Stimulated activated CD8-positive, alpha-beta memory T cell treated with anti-CD3 and anti-CD28 coated beads, Interleukin-2, amount 100 ng/mL, for 48 hours (primary cell): ENCODE data around the gene BAZ2B.

Experiments
- DNase-seq, 2 donors: peaks; one replicate each; pipeline ENCODE4 v3.0.0-alpha.2; 2020; ENCODE audit warnings: low read depth in 2 of 2

The BAZ2B gene

DNA sequence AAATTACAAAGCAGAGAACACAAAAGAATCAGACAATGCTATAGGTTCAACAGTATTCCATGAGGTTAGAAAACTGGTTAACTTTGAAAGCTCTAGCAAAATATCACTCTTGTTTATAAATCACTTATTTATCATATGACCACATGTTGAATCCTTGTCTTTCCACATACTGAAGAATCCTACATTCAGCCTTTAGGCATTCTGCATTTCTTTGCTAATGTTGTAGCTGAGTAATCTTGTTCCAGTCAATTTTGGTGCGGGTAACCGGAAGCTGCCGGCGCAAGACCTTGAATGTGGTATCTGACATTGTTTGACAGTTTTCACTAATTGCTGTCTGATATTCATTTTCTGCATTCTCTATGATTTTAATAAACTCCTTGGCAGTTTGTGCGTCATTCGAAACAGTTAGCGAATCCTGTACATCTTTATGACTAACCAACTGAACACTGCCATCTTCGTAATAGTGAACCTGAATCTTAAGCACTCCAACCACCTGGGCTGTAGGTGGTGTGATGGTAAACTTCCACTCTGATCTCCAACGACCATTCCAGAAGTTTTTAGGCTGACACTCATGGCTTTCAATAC, 154.1 kb downstream of the BAZ2B start:
- no peak for DNase-seq

GRCh38 chr2:159461076-159461475, 155.3 kb downstream of the BAZ2B start:
- no peak for DNase-seq

DNA sequence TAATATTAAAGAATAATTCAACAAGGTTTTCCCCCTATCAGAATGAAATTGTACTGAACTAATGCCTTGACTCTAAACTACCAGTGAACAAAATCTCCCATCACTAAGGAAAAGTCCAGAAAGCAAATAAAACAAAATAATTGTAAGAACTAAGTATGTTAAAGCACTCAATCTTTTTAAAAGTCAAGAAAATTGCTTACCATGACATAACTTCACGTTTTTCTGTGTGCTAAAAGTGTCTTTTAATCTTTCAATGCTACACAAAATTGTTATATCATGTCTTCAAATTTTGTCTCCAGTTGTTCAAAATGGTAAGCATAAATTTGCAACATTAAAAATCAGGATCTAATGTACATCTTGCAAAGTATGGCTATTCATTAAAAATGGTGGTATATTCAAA, 156.1 kb downstream of the BAZ2B start:
- no peak for DNase-seq

GRCh38 chr2:159459279-159459678, 157.1 kb downstream of the BAZ2B start:
- DNase-seq: no peak

GRCh38 chr2:159457589-159457988, 158.8 kb downstream of the BAZ2B start:
- no peak for DNase-seq

DNA sequence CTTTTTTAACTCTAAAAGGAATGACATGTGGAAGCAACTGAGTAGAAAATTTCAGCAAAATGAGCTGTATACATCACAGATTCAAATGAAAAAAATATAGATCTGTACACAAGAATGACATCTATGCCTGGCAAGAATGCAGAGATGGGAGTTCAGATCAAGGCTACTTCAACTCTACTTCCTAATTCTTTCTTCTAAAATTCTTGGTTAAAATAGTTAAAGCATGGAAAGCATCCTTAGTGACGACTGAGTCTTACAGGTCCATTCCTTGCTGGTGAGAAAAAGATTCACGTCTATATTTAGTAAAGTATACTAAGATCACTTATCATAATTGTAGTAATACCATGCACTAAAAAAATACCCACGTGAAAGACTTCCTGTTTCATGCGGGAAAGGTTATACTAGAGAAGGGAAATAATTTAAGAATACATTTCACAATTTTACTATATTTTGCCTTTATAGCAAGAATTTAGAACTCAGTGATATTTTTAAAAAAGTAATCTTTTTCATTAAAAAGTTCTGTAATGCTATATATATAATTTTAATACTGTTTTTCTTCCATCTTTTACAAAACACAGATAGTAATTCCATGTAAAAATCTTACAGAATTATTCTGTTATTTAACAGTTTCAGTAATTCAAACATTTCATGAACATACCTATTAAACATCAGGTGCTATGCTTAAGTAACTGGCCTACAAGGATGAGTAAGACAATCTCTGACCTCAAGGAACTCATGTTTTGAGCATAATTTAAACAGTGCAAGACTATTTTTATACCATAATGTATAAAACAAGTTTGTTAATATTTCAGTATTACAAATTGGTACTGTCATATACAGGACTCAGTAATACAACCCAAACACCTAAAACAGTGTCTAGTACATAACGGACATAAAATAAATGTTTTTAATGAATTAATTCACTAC, 159.6 kb downstream of the BAZ2B start:
- no peak for DNase-seq

DNA sequence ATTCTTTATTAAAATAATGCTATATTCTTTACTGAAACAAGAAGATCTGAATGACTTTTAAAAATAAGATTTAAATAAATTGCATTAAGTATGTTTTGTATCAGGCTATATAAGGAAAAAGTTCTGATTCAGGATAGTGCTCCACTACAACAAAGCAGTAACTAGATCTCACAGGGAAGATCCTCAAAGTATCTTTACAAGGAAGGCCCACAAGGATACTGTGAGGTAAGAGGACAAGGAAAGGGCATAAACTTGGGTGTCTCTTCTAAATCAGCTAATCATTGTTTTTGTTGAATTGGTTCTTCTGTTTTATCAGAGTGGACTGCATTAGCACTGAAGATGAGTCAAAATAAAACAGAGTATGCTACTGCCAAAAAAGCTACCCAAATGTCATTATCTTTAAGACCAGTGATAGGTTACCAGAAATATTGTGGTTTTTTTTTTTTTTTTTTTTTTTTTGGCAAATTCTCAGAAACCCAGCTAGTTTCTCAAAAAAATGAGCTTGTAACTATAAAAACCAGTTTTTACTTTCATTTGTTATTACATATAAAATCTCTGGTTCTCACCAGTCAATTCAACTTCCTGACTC, 160.9 kb downstream of the BAZ2B start:
- DNase-seq: no peak

- no peak for DNase-seq
Observed at GRCh38 chr2:159454185-159454584, 162.2 kb downstream of the BAZ2B start.

GRCh38 chr2:159450180-159450579, 166.2 kb downstream of the BAZ2B start:
- no peak for DNase-seq

GRCh38 chr2:159449504-159450124, 166.7 kb downstream of the BAZ2B start:
- DNase-seq: no peak

DNA sequence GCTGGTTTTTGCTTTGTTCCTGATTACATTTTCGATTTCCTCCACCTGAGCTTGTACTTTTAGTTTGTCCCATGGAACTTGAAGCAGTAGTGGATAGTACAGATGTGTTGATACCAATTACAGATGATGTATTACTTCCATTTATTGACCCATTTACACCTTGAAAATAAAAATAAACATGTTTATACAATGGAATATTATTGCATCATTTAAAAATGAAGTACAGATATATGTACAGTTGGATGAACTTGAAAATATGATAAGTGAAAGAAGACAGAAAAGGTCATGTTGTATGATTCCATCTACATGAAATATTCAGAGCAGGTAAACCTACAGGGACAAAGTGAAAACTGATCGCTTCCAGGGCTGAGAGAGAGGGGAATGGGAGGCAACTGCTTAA, 169.5 kb downstream of the BAZ2B start:
- no peak for DNase-seq

- no peak for DNase-seq
Observed at GRCh38 chr2:159446201-159446600, 170.1 kb downstream of the BAZ2B start.

GRCh38 chr2:159445307-159445706, 171.0 kb downstream of the BAZ2B start:
- no peak for DNase-seq

DNA sequence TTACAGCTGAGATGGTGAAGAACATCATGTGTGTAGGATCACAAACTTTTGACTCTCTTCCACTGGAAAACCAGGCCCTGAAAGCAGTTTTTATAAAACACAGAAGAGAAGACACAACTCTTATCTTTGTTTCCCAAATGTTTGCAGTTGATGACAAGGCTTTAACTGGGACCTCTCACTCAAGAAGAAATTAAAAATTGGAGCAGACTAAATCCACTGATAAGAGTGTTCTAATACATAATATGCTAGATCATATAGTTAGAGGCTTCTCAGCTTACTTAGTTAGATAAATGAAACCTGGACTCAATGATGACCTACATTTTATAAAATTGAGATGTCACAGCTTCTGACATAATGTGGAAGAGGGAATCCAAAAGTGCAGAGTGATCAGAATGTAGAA, 171.6 kb downstream of the BAZ2B start:
- DNase-seq: no peak

DNA sequence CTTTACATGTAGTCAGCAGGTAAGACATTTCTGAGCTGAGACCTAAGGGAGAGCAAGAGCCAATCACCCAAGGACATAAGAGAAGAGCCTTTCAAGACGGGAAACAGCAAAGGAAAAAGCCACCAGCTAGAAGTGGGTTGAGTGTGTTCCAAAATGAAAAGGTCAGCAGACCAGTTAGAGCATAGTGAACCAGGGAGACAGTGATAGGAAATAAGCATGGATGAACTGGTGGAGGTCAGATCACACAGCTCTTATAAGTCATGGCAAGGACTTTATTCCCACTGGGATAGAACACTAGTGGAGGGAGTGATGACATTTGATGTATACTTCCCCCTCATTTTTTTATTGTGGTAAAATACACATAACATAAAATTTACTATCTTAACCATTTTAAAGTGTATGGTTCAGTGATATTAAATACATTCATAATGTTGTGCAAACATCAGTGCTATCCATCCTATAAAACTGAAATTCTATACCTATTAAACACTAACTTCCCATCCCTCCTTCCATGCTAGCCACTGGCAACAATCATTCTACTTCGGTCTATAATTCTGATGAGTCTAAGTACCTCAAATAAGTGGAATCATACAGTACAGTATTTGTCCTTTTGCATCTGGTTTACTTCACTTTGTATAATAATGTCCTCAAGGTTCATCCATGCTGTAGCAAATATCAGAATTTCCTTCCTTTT, 174.0 kb downstream of the BAZ2B start:
- DNase-seq: no peak

GRCh38 chr2:159441182-159441581, 175.2 kb downstream of the BAZ2B start:
- DNase-seq: no peak

- DNase-seq: no peak
Observed at GRCh38 chr2:159439421-159439820, 176.9 kb downstream of the BAZ2B start.

GRCh38 chr2:159438720-159439353, 177.5 kb downstream of the BAZ2B start:
- DNase-seq: no peak

- DNase-seq: no peak
Observed at GRCh38 chr2:159438284-159438683, 178.1 kb downstream of the BAZ2B start.

DNA sequence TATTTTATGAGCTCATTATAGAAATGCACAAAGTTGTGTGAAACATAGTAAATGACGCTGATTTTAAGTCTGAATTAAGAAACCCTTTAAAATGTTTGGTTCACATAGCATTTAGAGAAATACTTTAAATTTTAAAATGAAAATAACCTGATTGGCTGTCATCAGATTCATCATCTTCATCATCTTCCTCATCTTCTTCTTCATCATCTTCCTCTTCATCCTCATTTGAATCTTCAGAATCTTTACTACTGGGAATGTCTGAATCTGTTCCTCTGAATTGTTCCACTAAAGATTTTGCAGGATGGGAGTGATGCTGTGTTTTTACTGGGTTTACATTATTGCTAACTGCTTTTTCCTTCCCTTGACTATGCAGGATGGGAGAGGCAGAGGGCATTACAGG, 183.7 kb downstream of the BAZ2B start:
- no peak for DNase-seq

- DNase-seq: no peak
Observed at GRCh38 chr2:159427048-159427447, 189.3 kb downstream of the BAZ2B start.
